ENCODE measurements around the gene LRRC46. TPM values are rescaled to one million over a fixed set of nuclear protein-coding genes. Genes with fewer than 3 reads are reported as not detected.

LRRC46 gene
- total and polyA plus RNA-seq, 9 of the 15 experiments (the other 6 are each of a cell fraction or from before 2014, with no cell fraction given): 0.39 to 1.4 (median 0.53) TPM; not detected in 1

- no peak for TF ChIP-seq PTBP1 (IDR thresholded peaks at IDR 0.05; ENCODE audit: low read depth, low read length)
- TF ChIP-seq PCBP2 (IDR thresholded peaks at IDR 0.05; ENCODE audit: low read depth, low read length, poor library complexity, severe bottlenecking): no peak
- no peak for TF ChIP-seq ESRRA (IDR thresholded peaks at IDR 0.05; ENCODE audit: borderline replicate concordance, low read depth)
- no peak for TF ChIP-seq THRB (CRISPR knock-in tag; conservative IDR thresholded peaks at IDR 0.05)
- no peak for TF ChIP-seq ZNF143 (CRISPR knock-in tag; IDR thresholded peaks at IDR 0.05)
- no peak for TF ChIP-seq E2F3 (CRISPR knock-in tag; IDR thresholded peaks at IDR 0.05)
- 0 out of 2 replicates have a peak, but pooled peaks have one; percentile 8 for TF ChIP-seq TCF3 (CRISPR knock-in tag; IDR thresholded peaks at IDR 0.05)
- no peak; the same call in 1 of the 2 replicates for TF ChIP-seq CXXC5 (CRISPR knock-in tag; IDR thresholded peaks at IDR 0.05)
- TF ChIP-seq DPF2 (IDR thresholded peaks at IDR 0.05): no peak
- no peak for TF ChIP-seq ZNF239 (CRISPR knock-in tag; IDR thresholded peaks at IDR 0.05)
- TF ChIP-seq ATF7 (IDR thresholded peaks at IDR 0.05): no peak
- no peak for TF ChIP-seq ADNP (tag; IDR thresholded peaks at IDR 0.05)
- TF ChIP-seq ZFP91 (CRISPR knock-in tag; IDR thresholded peaks at IDR 0.05): no peak
- no peak for TF ChIP-seq ELF2 (CRISPR knock-in tag; IDR thresholded peaks at IDR 0.05)
- peak; percentile 53 for TF ChIP-seq CBX2 (IDR thresholded peaks at IDR 0.05; ENCODE audit: insufficient read depth, low read length, poor library complexity, severe bottlenecking)
- TF ChIP-seq L3MBTL2 (IDR thresholded peaks at IDR 0.05): peak; percentile 31; the same call in 1 of the 2 replicates
- no peak for TF ChIP-seq CREB5 (CRISPR knock-in tag; IDR thresholded peaks at IDR 0.05)
These were observed 20.9 kb downstream of the LRRC46 start (continued) for GRCh38 chr17:47852113-47852949.
